HG03442 (cell line): Measurements from ENCODE around the gene FXR2.
A peak's percentile ranks its signal among the peaks of the same experiment; 100 is the strongest.

Experiments
- ATAC-seq: cut with Tn5 transposase; IDR thresholded peaks from one replicate; pipeline ENCODE4 v1.9.1; 2021; ENCODE audit warnings: mild to moderate bottlenecking, moderate library complexity; ENCODE audit not compliant: unreplicated experiment

Gene FXR2

GRCh38 chr17:7552621-7553051 is 62.1 kb downstream of the FXR2 start:
- peak; percentile 47 for ATAC-seq

- ATAC-seq: no peak
These were observed 63.3 kb downstream of the FXR2 start for GRCh38 chr17:7551396-7551795.

- no peak for ATAC-seq
These were observed 64.4 kb downstream of the FXR2 start for GRCh38 chr17:7550344-7550743.

GRCh38 chr17:7549401-7550055 is 65.2 kb downstream of the FXR2 start:
- no peak for ATAC-seq

GRCh38 chr17:7548585-7549400 is 65.9 kb downstream of the FXR2 start, which contains the start of gene TNFSF12:
TNFSF12 (plus strand) TSS chr17:7549058; CDS start chr17:7549154, 96 bp downstream.
- ATAC-seq: no peak

- ATAC-seq: no peak
These were observed 69.8 kb downstream of the FXR2 start for GRCh38 chr17:7544911-7545310.
